Effector memory CD8-positive, alpha-beta T cell (primary cell): ENCODE results near the gene IGFBPL1.
"Not testable (repeated sequence)": the region's sequence is repeated elsewhere in the genome, so short reads cannot be mapped to it uniquely, and the experiment has no call there.

Experiments used
- ATAC-seq: fragments of 150-1000 bp; cut with Tn5 transposase; replicated peaks from 2 replicates; pipeline ENCODE4 v1.10.0; 2021; ENCODE audit warnings: mild to moderate bottlenecking, moderate library complexity
- DNase-seq, 3 experiments: peaks; one replicate each; pipeline ENCODE4 v3.0.0; 2021
- H3K27ac Mint-ChIP-seq, 2 donors: one replicate each; pipeline ENCODE4 v1.8.0; 2022; ENCODE audit warnings: mild to moderate bottlenecking in 2 of 2, mixed read lengths in 2 of 2, moderate library complexity in 2 of 2
- H3K27me3 Mint-ChIP-seq, 2 donors: one replicate each; pipeline ENCODE4 v1.8.0; 2022; ENCODE audit warnings: mixed read lengths in 2 of 2
- H3K36me3 Mint-ChIP-seq: one replicate; pipeline ENCODE4 v1.8.0; 2022; ENCODE audit warnings: mild to moderate bottlenecking, moderate library complexity, mixed read lengths; ENCODE audit not compliant: insufficient read depth
- H3K4me1 Mint-ChIP-seq, 2 donors: one replicate each; pipeline ENCODE4 v1.8.0; 2022; ENCODE audit warnings: low read depth in 2 of 2, mixed read lengths in 2 of 2
- H3K4me3 Mint-ChIP-seq, 2 donors: one replicate each; pipeline ENCODE4 v1.8.0; 2022; ENCODE audit warnings: mild to moderate bottlenecking in 2 of 2, mixed read lengths in 2 of 2, moderate library complexity in 2 of 2
- H3K9me3 Mint-ChIP-seq, 2 donors: one replicate each; pipeline ENCODE4 v1.8.0; 2022; ENCODE audit warnings: mixed read lengths in 2 of 2
- total RNA-seq, 9 experiments: gene quantifications; one replicate each; lab custom pipeline; 2026; lab: John Stamatoyannopoulos, UW

Gene IGFBPL1, protein sequence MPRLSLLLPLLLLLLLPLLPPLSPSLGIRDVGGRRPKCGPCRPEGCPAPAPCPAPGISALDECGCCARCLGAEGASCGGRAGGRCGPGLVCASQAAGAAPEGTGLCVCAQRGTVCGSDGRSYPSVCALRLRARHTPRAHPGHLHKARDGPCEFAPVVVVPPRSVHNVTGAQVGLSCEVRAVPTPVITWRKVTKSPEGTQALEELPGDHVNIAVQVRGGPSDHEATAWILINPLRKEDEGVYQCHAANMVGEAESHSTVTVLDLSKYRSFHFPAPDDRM
- total RNA-seq = 0 to 0.18 (median 0) reads per million in 9 experiments

DNA sequence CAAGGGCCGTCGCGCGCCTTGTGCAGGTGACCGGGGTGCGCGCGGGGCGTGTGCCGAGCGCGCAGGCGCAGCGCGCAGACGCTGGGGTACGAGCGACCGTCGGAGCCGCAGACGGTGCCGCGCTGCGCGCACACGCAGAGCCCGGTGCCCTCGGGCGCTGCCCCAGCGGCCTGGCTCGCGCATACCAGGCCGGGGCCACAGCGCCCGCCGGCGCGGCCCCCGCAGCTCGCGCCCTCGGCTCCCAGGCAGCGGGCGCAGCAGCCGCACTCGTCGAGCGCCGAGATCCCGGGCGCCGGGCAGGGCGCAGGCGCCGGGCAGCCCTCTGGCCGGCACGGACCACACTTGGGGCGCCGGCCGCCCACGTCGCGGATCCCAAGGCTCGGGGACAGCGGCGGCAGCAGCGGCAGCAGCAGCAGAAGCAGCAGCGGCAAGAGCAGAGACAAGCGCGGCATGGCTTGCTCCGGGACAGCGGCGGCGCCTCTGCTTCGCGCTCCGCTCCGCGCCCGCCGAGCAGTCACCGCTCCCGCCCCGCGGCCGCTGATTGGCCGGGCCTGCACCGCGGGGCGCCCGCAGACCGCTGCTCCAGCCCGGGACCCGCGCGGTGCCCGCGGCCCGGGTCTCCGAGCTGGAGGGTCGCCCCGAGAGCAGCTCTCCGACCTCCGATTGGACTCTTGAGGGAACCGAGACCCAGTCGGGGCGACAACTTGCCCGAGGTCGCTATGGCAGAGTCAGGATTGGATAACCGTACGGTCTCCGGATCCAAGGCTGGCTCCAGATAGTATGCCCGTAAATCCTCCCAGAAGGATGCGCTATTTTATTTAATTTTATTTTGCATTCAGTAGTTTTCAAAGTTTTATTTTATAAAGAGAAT lies at the start of gene IGFBPL1:
Gene IGFBPL1 (minus strand): TSS at position 482 of the 871 bp plus-strand sequence. CDS start 30 bp downstream, at position 452.
- peak within 1 kb of the TSS; percentile 46 to 51 for H3K4me3 Mint-ChIP-seq
- H3K27me3 Mint-ChIP-seq = peaks cover 71 to 84% of the 10 kb centered on the region in 2 donors
- no peaks in the 10 kb centered on the region for H3K9me3 Mint-ChIP-seq
- DNase-seq = no peak
- H3K27ac Mint-ChIP-seq = no peak within 1 kb of the TSS
- ATAC-seq = no peak
- peaks cover 0 to 3% of the 10 kb centered on the region in 2 donors for H3K4me1 Mint-ChIP-seq
- H3K36me3 Mint-ChIP-seq = no peaks in the 10 kb centered on the region

DNA sequence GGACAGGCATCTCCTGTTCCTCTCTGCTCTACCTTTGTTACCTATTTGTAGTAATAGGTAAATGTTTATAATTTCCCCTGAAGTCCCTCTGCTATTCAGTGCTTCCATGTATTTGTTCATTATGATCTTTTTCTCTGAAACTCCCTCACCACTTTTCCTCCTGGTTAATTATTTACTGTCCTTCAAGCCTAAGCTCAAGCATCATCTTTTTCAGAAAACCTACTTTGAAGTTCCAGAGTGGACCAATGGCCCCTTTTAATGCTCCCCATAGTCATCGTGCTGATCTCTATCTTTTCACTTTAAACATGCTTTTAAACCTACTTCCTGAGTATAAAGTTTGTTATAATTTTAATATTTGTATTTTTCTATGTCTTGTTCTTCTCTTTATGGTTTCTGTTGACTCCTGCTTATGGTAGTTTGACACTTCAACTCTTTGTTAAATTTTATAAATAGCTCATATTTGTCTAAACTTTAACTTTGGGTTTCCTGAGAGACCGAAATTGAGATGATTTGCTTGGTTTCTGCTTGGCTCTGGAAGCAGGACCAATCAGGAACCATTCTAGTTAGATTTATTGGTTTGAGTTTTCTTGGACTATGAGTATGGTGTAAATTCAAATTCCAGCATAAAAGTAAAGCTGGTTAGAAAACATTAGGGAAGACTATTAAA lies 48.5 kb upstream of the IGFBPL1 start:
- peaks cover 14 to 34% of the 10 kb centered on the region in 2 donors for H3K27me3 Mint-ChIP-seq
- H3K4me1 Mint-ChIP-seq, H3K27ac Mint-ChIP-seq, ATAC-seq, H3K36me3 Mint-ChIP-seq, H3K4me3 Mint-ChIP-seq, DNase-seq, H3K9me3 Mint-ChIP-seq: not testable (repeated sequence)

DNA sequence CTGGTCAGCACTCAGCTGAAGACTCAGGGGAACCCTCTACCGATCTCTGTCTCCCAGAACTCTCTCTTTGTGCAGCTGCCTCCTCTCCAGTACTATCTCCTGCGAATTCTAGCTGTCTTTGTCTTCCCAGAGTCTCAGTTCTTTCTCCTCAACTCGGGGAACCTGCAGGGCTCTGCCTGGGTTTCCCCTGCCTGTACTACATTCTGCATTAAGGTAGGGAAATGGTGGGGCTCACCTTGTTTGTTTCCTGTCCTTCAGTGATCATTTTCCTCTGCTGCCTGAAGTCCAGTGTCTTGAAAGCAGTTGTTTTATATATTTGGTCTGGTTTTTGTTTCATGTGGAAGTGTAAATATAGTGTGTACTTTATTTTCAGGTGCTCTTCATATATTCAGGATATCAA lies 43.1 kb upstream of the IGFBPL1 start:
- H3K27me3 Mint-ChIP-seq = peaks cover 14 to 41% of the 10 kb centered on the region in 2 donors
- H3K27ac Mint-ChIP-seq = no peak overlapping the region
- no peak overlapping the region for H3K4me3 Mint-ChIP-seq
- H3K9me3 Mint-ChIP-seq = peaks cover 0 to 1% of the 10 kb centered on the region in 2 donors
- DNase-seq = no peak
- no peak for ATAC-seq
- H3K4me1 Mint-ChIP-seq = peaks cover 3% of the 10 kb centered on the region in 2 donors
- no peaks in the 10 kb centered on the region for H3K36me3 Mint-ChIP-seq

DNA sequence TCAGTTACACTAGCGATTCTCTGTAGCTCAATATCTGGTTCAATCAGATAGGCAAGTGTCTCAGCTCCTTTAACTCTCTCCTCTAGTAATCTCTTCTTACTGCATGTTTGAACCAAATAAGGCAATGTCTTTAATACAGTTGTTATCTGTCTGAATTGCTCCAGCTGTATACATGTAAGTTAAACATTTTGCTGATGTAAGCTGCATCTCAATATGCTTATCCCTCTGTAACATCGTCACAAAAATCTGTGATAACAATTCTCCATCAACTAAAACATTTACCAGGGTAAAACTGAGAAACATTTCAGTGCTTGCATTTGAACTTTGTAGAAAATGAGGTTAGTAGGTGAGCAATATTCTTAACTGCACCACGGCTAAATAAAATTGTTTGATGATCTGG lies 29.6 kb upstream of the IGFBPL1 start:
- Mint-ChIP-seq H3K27ac (no peak overlapping the region), H3K4me1 (no peaks in the 10 kb centered on the region), H3K4me3 (no peak overlapping the region), H3K36me3 (no peaks in the 10 kb centered on the region), H3K9me3 (peaks cover 4 to 8% of the 10 kb centered on the region in 2 donors), H3K27me3 (peaks cover 14% of the 10 kb centered on the region in 2 donors)
- ATAC-seq (no peak), DNase-seq (no peak)

DNA sequence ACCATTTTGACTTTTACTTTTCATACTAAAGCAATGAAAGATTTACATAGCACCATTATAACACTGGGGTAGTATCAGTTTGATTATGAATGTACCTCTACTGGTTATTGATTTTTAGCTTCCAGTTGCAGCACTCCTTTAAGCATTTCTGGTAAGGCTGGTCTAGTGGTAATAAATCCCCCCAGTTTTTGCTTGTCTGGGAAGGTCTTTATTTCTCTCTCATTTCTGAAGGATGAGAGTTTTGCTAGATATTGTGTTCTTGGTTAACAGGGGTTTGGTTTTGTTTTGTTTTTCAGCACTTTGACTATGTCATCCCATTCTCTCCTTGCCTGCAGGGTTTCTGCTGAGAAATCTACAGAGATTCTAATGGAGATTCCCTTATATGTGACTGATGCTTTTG lies 26.9 kb upstream of the IGFBPL1 start:
- ATAC-seq (no peak), DNase-seq (no peak)
- Mint-ChIP-seq H3K4me1 (no peaks in the 10 kb centered on the region), H3K4me3 (no peak overlapping the region), H3K36me3 (no peaks in the 10 kb centered on the region), H3K9me3 (peaks cover 4 to 8% of the 10 kb centered on the region in 2 donors), H3K27me3 (peaks cover 28 to 41% of the 10 kb centered on the region in 2 donors), H3K27ac (no peak overlapping the region)

DNA sequence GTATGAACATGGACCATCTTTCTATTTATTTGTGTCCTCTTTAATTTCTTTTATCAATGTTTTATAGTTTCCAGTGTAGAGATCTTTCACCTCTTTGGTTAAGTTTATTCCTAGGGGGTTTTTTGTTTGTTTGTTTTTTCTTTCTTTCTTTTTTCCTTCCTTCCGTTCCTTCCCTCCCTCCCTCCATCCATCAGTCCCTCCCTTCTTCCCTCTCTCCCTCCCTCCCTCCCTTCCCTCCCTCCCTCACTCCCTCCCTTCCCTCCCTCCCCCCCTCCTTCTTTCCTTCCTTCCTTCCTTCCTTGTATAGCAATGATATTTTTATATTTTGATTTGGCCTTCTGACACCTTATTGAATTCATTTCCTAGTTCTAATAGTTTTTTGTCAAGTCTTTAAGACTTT lies 23.4 kb upstream of the IGFBPL1 start:
- no peak for ATAC-seq
- peaks cover 0 to 8% of the 10 kb centered on the region in 2 donors for H3K9me3 Mint-ChIP-seq
- no peak overlapping the region for H3K27ac Mint-ChIP-seq
- no peak for DNase-seq
- no peaks in the 10 kb centered on the region for H3K4me1 Mint-ChIP-seq
- no peaks in the 10 kb centered on the region for H3K36me3 Mint-ChIP-seq
- H3K4me3 Mint-ChIP-seq = no peak overlapping the region
- H3K27me3 Mint-ChIP-seq = peaks cover 39 to 63% of the 10 kb centered on the region in 2 donors

DNA sequence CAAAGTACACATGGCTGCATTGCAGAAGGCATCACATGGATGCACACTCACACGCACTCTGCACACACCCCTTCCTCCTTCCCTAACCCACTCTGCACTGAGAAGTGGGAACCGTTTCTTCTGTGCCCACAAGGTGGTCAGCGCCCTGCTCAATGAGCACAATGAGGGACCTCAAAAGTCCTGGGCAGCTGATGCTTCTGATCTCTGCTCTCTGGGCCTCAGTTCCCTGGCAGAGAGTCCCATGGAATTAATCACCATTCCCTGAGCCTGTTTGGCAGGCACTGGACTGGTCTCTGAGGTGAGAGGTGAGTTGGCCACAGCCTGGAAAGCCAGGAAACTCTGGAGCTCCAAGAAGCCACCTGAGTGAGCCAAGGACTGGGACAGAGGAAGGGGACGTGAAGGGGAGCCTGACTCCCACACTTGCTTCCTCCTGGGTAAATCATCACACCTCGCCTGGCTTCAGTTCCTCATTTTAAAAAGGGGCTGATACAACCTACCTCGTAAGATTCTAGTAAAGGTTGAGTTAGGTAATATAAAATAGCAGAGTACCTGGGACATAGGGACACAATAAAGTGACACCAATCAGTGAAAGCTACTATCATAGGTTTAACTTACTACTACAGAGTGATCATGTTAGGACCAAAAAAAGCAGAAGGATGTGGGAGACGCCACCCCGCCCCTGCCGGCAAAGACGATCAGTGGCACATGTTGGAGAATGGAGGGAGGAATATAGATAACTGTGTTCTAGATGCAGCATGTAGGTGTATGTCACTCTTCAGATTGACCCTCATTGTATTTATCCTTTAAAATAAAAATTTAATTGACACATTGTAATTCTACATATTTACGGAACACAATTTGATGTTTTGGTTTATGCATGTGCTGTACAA lies 21.1 kb upstream of the IGFBPL1 start:
- Mint-ChIP-seq H3K4me3 (no peak overlapping the region), H3K9me3 (peaks cover 0 to under 1% of the 10 kb centered on the region in 2 donors), H3K4me1 (no peaks in the 10 kb centered on the region), H3K27me3 (peaks cover 39 to 78% of the 10 kb centered on the region in 2 donors), H3K27ac (no peak overlapping the region), H3K36me3 (no peaks in the 10 kb centered on the region)
- DNase-seq = no peak
- no peak for ATAC-seq

DNA sequence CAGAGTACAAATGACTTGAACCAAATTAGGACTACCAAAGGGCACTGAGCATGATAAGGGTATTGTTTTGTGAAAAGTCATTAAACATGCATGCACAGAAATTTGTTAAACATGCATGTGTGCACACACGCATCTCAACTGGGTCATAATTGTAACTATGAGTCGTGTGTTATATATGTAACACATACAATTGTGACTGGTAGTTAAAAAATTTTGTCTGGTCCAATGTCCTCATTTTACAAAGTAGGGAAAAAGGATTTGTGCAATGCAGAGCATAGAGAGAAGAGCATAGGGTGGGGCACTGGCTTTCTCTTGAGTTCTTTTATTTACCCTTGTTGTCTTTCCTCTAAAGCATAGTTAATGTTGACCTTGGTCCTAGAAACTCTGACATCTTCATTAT lies 19.3 kb upstream of the IGFBPL1 start:
- Mint-ChIP-seq H3K9me3 (no peaks in the 10 kb centered on the region), H3K27me3 (peaks cover 41 to 87% of the 10 kb centered on the region in 2 donors), H3K36me3 (no peaks in the 10 kb centered on the region), H3K27ac (no peak overlapping the region), H3K4me3 (no peak overlapping the region), H3K4me1 (no peaks in the 10 kb centered on the region)
- DNase-seq (no peak), ATAC-seq (no peak)

DNA sequence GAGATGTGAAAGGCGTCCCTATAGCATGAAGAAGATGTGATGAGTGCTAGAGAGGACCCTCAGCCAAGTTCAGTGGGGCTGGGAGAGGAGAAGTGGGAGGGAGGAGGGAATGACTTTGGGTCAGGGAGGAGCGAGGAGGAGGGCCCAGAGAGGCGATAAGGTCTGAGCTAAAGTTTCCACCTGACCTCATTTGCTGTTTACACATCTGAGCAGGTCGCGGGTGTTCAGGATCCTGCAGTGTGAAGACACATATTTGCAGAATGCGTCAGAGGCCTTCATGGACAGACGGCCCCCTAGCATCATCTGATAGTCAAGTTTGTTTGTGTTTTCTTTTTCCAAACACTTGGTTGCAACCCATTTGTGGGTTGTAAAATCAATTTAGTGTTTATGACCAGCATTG lies 18.9 kb upstream of the IGFBPL1 start:
- Mint-ChIP-seq H3K9me3 (no peaks in the 10 kb centered on the region), H3K4me1 (no peaks in the 10 kb centered on the region), H3K27me3 (peaks cover 40 to 87% of the 10 kb centered on the region in 2 donors), H3K27ac (no peak overlapping the region), H3K36me3 (no peaks in the 10 kb centered on the region), H3K4me3 (no peak overlapping the region)
- ATAC-seq (no peak), DNase-seq (no peak)

DNA sequence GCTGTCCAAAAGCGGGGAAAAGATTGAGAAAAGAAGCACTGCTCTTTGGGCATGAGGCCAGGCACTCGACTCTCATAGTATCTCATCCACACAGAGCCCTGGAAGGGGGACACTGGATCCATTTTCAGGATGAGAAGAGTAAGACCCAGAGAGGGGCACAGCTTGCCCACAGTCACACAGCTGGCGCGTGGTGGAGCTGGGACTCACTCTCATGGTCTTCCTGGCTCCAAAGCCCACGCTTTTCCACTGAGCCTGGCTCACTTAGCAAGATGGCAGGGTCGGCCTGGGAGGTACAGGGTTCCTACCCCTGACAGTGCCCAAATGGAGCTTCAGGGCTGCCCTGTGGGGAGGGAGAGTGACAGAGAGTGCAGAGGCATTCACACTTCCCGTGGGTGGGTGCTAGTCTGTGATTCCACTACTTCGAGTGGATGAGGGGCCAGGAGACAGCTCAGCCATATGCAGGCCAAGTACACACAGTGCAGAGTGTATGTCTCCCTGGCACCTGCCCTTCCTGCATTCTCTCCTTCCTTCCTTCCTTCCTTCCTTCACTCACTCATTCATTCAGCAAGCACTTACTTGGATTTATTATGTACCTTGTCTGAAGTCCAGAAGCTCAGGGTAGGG lies 18.3 kb upstream of the IGFBPL1 start:
- Mint-ChIP-seq H3K36me3 (no peaks in the 10 kb centered on the region), H3K4me1 (no peaks in the 10 kb centered on the region), H3K27ac (no peak overlapping the region), H3K9me3 (no peaks in the 10 kb centered on the region), H3K4me3 (no peak overlapping the region), H3K27me3 (peaks cover 38 to 87% of the 10 kb centered on the region in 2 donors)
- ATAC-seq (no peak), DNase-seq (no peak)

DNA sequence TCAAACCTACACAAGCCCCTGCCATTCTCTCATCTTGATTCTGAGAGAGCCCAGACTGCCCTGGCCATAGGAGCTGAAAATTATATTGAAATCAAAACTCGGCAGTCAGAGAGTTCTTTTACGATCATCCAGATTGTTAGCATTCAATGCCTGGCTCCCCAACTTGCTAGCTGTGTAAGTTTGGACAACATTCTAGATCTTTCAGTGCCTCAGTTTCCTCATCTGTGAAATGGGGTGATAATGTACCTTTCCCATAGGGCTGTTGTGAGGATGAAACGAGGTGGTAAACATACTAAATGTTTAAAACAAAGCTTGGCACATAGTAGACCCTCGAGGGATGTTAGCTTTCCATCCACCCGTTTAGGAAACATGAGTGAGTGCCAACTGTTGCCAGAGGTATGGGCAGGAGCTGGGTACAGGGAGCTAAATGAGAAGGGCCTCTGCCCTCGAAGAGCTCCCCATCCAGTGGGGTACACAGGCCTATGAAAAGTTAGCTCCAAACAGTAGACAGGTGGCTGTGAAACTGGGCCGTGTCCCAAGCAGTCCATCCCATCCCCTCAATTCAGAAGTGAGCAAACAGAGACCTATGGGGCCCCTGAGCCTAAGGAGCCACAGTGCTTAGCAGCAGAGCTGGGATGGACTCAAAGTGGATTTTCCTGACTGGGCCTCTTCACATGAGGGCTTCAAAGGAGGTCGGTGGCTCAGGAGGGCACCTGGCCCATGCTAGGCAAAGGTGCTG lies 17.3 kb upstream of the IGFBPL1 start:
- Mint-ChIP-seq H3K4me3 (no peak overlapping the region), H3K36me3 (no peaks in the 10 kb centered on the region), H3K9me3 (no peaks in the 10 kb centered on the region), H3K27me3 (peaks cover 38 to 86% of the 10 kb centered on the region in 2 donors), H3K27ac (no peak overlapping the region), H3K4me1 (no peaks in the 10 kb centered on the region)
- ATAC-seq = no peak
- no peak for DNase-seq

DNA sequence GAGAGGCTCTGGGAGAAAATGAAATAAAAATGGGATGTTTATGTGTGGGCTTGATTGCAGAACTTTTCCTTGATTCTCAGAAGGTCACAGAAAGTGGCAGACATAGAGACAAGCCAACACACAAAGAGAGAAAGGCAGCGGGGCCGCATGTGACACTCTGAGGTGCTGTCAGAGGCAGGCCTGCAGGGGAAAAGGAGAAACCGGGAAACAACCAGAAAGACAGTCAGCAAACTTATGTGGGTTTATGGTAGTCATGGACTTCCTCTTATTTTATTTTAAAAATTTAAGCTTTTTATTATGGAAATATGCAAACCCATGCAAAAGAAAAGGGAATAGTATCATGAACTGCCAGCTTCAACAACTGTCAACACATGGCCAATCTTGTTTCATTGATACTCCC lies 16.3 kb upstream of the IGFBPL1 start:
- H3K4me3 Mint-ChIP-seq = no peak overlapping the region
- peaks cover 28 to 78% of the 10 kb centered on the region in 2 donors for H3K27me3 Mint-ChIP-seq
- no peak for ATAC-seq
- H3K4me1 Mint-ChIP-seq = no peaks in the 10 kb centered on the region
- no peak for DNase-seq
- no peaks in the 10 kb centered on the region for H3K36me3 Mint-ChIP-seq
- no peak overlapping the region for H3K27ac Mint-ChIP-seq
- no peaks in the 10 kb centered on the region for H3K9me3 Mint-ChIP-seq
